ENCODE results near the gene ABTB2.

DNA sequence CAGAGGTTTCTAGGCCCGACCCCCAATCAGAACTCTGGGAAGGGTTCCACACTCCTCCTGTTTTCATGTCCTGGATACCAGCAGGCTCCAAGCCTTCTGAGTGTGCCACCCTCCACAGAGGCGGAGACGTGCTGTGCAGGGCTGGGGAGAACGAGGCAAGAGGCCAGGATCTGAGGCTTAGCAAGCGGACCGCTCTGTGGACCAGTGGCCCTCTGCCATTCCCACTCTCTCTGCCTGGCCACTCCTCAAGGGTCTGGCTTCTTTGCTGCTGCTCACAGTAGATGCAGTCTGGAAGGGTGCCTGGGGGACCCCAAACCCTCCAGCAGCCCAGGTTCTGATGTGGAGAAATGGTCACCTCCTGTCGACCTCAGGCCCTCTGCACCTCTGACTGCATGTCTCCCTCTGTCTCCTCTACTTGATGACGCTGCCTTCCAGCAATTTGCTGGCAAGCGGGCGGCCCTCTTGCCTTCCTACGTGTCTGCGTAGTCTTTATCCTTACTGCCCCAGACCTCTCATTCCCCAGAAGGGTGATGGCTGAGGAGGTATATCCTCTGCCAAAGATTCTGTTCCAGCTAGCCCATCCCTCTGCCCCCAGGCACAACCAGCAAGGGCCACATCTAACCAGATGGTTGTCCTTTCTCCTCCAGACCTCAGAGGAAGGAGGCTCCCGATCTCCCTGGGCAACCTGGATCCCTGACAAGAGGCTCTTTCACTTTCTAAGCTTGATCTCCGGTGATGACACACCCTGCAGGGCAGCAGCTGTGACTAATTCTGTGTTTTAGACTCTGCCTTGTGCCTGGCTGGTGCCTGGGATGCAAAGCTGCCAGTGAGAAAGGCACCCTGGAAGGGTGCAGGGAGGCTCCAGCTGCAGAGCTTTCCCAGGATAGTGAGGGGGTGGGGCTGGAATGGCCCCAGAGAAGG lies 165.1 kb downstream of the ABTB2 start:
- TF ChIP-seq, protein P1, sequence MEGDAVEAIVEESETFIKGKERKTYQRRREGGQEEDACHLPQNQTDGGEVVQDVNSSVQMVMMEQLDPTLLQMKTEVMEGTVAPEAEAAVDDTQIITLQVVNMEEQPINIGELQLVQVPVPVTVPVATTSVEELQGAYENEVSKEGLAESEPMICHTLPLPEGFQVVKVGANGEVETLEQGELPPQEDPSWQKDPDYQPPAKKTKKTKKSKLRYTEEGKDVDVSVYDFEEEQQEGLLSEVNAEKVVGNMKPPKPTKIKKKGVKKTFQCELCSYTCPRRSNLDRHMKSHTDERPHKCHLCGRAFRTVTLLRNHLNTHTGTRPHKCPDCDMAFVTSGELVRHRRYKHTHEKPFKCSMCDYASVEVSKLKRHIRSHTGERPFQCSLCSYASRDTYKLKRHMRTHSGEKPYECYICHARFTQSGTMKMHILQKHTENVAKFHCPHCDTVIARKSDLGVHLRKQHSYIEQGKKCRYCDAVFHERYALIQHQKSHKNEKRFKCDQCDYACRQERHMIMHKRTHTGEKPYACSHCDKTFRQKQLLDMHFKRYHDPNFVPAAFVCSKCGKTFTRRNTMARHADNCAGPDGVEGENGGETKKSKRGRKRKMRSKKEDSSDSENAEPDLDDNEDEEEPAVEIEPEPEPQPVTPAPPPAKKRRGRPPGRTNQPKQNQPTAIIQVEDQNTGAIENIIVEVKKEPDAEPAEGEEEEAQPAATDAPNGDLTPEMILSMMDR (IDR thresholded peaks at IDR 0.05; ENCODE audit: insufficient read depth, low read length): no peak
- TF ChIP-seq POLR2AphosphoS5 (IDR thresholded peaks at IDR 0.05; ENCODE audit: low read depth) (no peak), SPI1 (IDR thresholded peaks at IDR 0.05; ENCODE audit: borderline replicate concordance, low read depth) (no peak)
- TF ChIP-seq, protein P2, sequence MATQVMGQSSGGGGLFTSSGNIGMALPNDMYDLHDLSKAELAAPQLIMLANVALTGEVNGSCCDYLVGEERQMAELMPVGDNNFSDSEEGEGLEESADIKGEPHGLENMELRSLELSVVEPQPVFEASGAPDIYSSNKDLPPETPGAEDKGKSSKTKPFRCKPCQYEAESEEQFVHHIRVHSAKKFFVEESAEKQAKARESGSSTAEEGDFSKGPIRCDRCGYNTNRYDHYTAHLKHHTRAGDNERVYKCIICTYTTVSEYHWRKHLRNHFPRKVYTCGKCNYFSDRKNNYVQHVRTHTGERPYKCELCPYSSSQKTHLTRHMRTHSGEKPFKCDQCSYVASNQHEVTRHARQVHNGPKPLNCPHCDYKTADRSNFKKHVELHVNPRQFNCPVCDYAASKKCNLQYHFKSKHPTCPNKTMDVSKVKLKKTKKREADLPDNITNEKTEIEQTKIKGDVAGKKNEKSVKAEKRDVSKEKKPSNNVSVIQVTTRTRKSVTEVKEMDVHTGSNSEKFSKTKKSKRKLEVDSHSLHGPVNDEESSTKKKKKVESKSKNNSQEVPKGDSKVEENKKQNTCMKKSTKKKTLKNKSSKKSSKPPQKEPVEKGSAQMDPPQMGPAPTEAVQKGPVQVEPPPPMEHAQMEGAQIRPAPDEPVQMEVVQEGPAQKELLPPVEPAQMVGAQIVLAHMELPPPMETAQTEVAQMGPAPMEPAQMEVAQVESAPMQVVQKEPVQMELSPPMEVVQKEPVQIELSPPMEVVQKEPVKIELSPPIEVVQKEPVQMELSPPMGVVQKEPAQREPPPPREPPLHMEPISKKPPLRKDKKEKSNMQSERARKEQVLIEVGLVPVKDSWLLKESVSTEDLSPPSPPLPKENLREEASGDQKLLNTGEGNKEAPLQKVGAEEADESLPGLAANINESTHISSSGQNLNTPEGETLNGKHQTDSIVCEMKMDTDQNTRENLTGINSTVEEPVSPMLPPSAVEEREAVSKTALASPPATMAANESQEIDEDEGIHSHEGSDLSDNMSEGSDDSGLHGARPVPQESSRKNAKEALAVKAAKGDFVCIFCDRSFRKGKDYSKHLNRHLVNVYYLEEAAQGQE (IDR thresholded peaks at IDR 0.05; ENCODE audit: insufficient replicate concordance, low read depth): no peak
